Measurements from ENCODE around the gene LCTL. TPM values are rescaled to one million over a fixed set of nuclear protein-coding genes. Genes with fewer than 3 reads are reported as not detected.
A peak's percentile ranks its signal among the peaks of the same experiment; 100 is the strongest.

The LCTL gene
- polyA plus RNA-seq, 1 of the 3 experiments (the other 2 are of a cell fraction) = 1.9 TPM

DNA sequence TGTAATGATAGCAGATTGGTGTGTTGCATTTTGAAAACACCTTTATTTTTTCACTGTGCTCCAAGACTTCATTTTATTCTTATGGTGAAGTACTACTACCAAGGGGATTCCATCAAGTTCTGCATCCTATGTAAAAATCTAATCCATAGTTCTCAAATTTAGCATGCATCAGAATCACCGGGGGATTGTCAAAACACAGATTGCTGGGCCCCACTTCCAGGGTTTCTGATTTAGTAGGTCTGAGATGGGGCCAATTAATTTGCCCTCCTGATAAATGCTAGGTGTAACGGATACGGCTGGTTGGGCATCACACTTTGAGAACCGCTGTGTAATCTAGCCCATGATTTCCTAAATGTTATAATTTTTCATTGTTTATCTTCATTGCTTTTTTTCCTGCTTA is 60.0 kb downstream of the LCTL start:
- Histone ChIP-seq H3K79me2 (ENCODE audit: insufficient read depth) (peaks cover 84% of the 10 kb centered on the region), H3K27me3 (ENCODE audit: insufficient read depth) (no peaks in the 10 kb centered on the region), H3K36me3 (replicated peaks in 1 of 2; ENCODE audit: control insufficient read depth in 1 of 2, insufficient read depth in 2 of 2, low read length in 1 of 2) (peaks cover 29 to 39% of the 10 kb centered on the region in 2 experiments), H3K27ac (ENCODE audit: low read depth in 2 of 2, low read length in 1 of 2) (peak overlapping the region; percentile 96 to 98; a peak in 2 of 4 replicates), H4K20me1 (ENCODE audit: insufficient read depth) (peaks cover 34% of the 10 kb centered on the region), H3K4me3 (ENCODE audit: low read depth in 2 of 2, low read length in 1 of 2) (peak overlapping the region; percentile 79 to 98), H3K4me1 (ENCODE audit: control insufficient read depth in 1 of 2, insufficient read depth in 2 of 2, low read depth in 1 of 2, low read length in 1 of 2) (peaks cover 9 to 11% of the 10 kb centered on the region in 2 experiments; a peak in 3 of 4 replicates), H2AFZ (ENCODE audit: low read depth) (peak overlapping the region; percentile 93), H3K9me2 (no peaks in the 10 kb centered on the region), H3K9ac (peak overlapping the region; percentile 96), H3K4me2 (peak overlapping the region; percentile 75), H3F3A (replicated peaks; ENCODE audit: insufficient read depth) (peaks cover 22% of the 10 kb centered on the region), H3K9me3 (no peaks in the 10 kb centered on the region)
- POLR2A ChIA-PET = no interaction called here
- 23% methylated on average over 4 of the region's 4 CpGs for WGBS (ENCODE audit: low lambda C conversion rate)
- peak; percentile 24 for DNase-seq
- CTCF ChIA-PET = interaction anchor here (0.7 to 2.6 kb wide), 7 partner anchors 9 to 119 kb away, joined by 3 to 14 read pairs (median 4); partner anchors contain the start of genes MAP2K1 and SNAPC5
- TF ChIP-seq, protein P1, sequence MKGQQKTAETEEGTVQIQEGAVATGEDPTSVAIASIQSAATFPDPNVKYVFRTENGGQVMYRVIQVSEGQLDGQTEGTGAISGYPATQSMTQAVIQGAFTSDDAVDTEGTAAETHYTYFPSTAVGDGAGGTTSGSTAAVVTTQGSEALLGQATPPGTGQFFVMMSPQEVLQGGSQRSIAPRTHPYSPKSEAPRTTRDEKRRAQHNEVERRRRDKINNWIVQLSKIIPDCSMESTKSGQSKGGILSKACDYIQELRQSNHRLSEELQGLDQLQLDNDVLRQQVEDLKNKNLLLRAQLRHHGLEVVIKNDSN (IDR thresholded peaks at IDR 0.05; ENCODE audit: borderline replicate concordance, low read depth) = no peak
- TF ChIP-seq, protein P2, sequence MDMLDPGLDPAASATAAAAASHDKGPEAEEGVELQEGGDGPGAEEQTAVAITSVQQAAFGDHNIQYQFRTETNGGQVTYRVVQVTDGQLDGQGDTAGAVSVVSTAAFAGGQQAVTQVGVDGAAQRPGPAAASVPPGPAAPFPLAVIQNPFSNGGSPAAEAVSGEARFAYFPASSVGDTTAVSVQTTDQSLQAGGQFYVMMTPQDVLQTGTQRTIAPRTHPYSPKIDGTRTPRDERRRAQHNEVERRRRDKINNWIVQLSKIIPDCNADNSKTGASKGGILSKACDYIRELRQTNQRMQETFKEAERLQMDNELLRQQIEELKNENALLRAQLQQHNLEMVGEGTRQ (IDR thresholded peaks at IDR 0.05; ENCODE audit: borderline replicate concordance, low read depth, low read length) = no peak
- TF ChIP-seq RXRA (IDR thresholded peaks at IDR 0.05; ENCODE audit: borderline replicate concordance, low read depth) (no peak), PBX3 (IDR thresholded peaks at IDR 0.05) (no peak), POLR2AphosphoS5 (IDR thresholded peaks at IDR 0.05; ENCODE audit: low read depth, low read length) (no peak), YY1 (IDR thresholded peaks at IDR 0.05; ENCODE audit: low read depth) (no peak), MXI1 (IDR thresholded peaks at IDR 0.05; ENCODE audit: low read depth, low read length) (no peak), EP300 (IDR thresholded peaks at IDR 0.05; ENCODE audit: borderline replicate concordance in 1 of 2, low read depth in 1 of 2, low read length in 1 of 2) (no peak), RAD21 (IDR thresholded peaks at IDR 0.05; ENCODE audit: low read length) (no peak), SMC3 (IDR thresholded peaks at IDR 0.05; ENCODE audit: low read depth, low read length) (no peak), MAX (IDR thresholded peaks at IDR 0.05; ENCODE audit: low read depth) (no peak), NRF1 (IDR thresholded peaks at IDR 0.05; ENCODE audit: low read depth, low read length) (no peak), MEF2A (IDR thresholded peaks at IDR 0.05; ENCODE audit: borderline replicate concordance, low read depth) (no peak), TEAD4 (IDR thresholded peaks at IDR 0.05; ENCODE audit: borderline replicate concordance, insufficient read depth) (no peak), FOSL2 (IDR thresholded peaks at IDR 0.05; ENCODE audit: borderline replicate concordance, low read depth) (no peak)
